Duodenal mucosa (tissue), 2 donors: ENCODE measurements around the gene CMTR2.

ENCODE experiments used
- H3K27ac ChIP-seq: one replicate; pipeline ENCODE4 v1.7.0; 2013; ENCODE audit warnings: low read depth, low read length
- H3K27me3 ChIP-seq, 2 donors: one replicate each; pipeline ENCODE4 v1.7.0; 2013; ENCODE audit warnings: low read length in 2 of 2, control low read depth in 1 of 2; ENCODE audit not compliant: insufficient read depth in 2 of 2, control insufficient read depth in 1 of 2
- H3K36me3 ChIP-seq, 2 donors: one replicate each; pipeline ENCODE4 v1.7.0; 2013; ENCODE audit warnings: low read length in 2 of 2, control low read depth in 1 of 2; ENCODE audit not compliant: insufficient read depth in 2 of 2, control insufficient read depth in 1 of 2
- H3K4me1 ChIP-seq, 2 donors: one replicate each; pipeline ENCODE4 v1.7.0; 2013; ENCODE audit warnings: low read length in 2 of 2, control low read depth in 1 of 2; ENCODE audit not compliant: insufficient read depth in 2 of 2, control insufficient read depth in 1 of 2
- H3K4me3 ChIP-seq, 2 donors: one replicate each; pipeline ENCODE4 v1.7.0; 2013; ENCODE audit warnings: low read length in 2 of 2, low read depth in 1 of 2
- H3K9ac ChIP-seq, 2 donors: one replicate each; pipeline ENCODE4 v1.7.0; 2013; ENCODE audit warnings: low read length in 2 of 2, low read depth in 1 of 2
- H3K9me3 ChIP-seq, 2 donors: one replicate each; pipeline ENCODE4 v1.7.0; 2013; ENCODE audit warnings: low read length in 2 of 2, control low read depth in 1 of 2; ENCODE audit not compliant: control insufficient read depth in 1 of 2

The CMTR2 gene

GRCh38 chr16:71242036-71242435, 47.2 kb downstream of the CMTR2 start:
- Histone ChIP-seq H3K27ac (no peak overlapping the region), H3K9me3 (no peaks in the 10 kb centered on the region), H3K9ac (no peak overlapping the region), H3K4me3 (no peak overlapping the region), H3K27me3 (no peaks in the 10 kb centered on the region), H3K36me3 (no peaks in the 10 kb centered on the region), H3K4me1 (peaks cover 9 to 17% of the 10 kb centered on the region in 2 donors)
